Activated B cell treated with CpG ODN at 0.5 μM for 24 hours (primary cell): ENCODE measurements around the gene PSPN. TPM values are rescaled to one million over a fixed set of nuclear protein-coding genes. Genes with fewer than 3 reads are reported as not detected.
"Not testable (repeated sequence)": the region's sequence is repeated elsewhere in the genome, so short reads cannot be mapped to it uniquely, and the experiment has no call there.

Experiments used
- ATAC-seq: fragments of 200-7000 bp; cut with Tn5 transposase; one replicate; pipeline ENCODE4 v1.10.0; 2021; ENCODE audit warnings: low read depth, mild to moderate bottlenecking, moderate library complexity
- CTCF ChIA-PET: fragments of 350-600 bp; sonication (Branson Sonifier 250); formaldehyde crosslinking; loops from one replicate; lab custom pipeline; 2021; ENCODE audit warnings: antibody characterized with exemption; lab: Charles Lee
- POLR2A ChIA-PET: fragments of 350-600 bp; sonication (Branson Sonifier 250); formaldehyde crosslinking; loops from one replicate; lab custom pipeline; 2021; ENCODE audit warnings: antibody characterized with exemption; lab: Charles Lee
- DNase-seq: peaks from one replicate; pipeline ENCODE4 v3.0.0; 2022
- H3K27ac Mint-ChIP-seq: one replicate; pipeline ENCODE4 v1.8.0; 2020; ENCODE audit warnings: mixed read lengths
- H3K27me3 Mint-ChIP-seq: one replicate; pipeline ENCODE4 v1.8.0; 2021; ENCODE audit warnings: mixed read lengths
- H3K36me3 Mint-ChIP-seq: one replicate; pipeline ENCODE4 v1.8.0; 2021; ENCODE audit warnings: low read depth, mixed read lengths
- H3K4me1 Mint-ChIP-seq: one replicate; pipeline ENCODE4 v1.8.0; 2021; ENCODE audit warnings: mixed read lengths
- H3K4me3 Mint-ChIP-seq: one replicate; pipeline ENCODE4 v1.8.0; 2020; ENCODE audit warnings: mild to moderate bottlenecking, mixed read lengths
- H3K9me3 Mint-ChIP-seq: one replicate; pipeline ENCODE4 v1.8.0; 2020; ENCODE audit warnings: mixed read lengths
- intact Hi-C: fragments of 100-400 bp; cut with micrococcal nuclease; formaldehyde crosslinking; loops from one replicate; pipeline ENCODE4 v1.15.1; 2024
- total RNA-seq: library from RNA; stranded (reverse); gene quantifications from 2 replicates; pipeline ENCODE4 v1.2.3, GENCODE V29; 2022
- TF ChIP-seq, protein P1 (sequence below): fragments of 200-600 bp; IDR thresholded peaks from one replicate; pipeline ENCODE4 v1.8.0; 2022; ENCODE audit warnings: antibody characterized with exemption, mild to moderate bottlenecking

PSPN gene
- total RNA-seq, 1 donor from 2014 or later, result 2.4 TPM

DNA sequence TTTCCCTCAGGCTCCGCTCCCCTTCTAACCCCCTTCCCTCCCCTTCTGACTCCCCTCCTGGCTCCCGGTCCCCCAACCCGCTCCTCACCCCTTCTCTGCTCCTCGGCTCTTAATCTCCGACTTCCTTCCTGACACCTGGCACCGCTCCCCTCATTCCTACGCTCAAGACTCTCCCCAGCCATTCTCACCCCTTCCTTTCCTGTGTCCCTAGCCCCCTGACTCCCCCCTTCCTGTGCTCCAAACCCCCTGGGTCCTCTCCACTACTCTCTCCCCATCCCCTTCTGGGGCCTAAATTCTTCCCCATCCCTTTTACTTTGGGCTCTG is 13.7 kb downstream of the PSPN start:
- ChIA-PET CTCF (interaction anchor here (1.7 kb wide), 1 partner anchor 10 kb away, joined by 5 read pairs; the partner anchor contains the start of gene ALKBH7), POLR2A (interaction anchor here (1.5 to 3.4 kb wide), 2 partner anchors 11 to 120 kb away, joined by 4 to 47 read pairs; partner anchors contain the start of genes ALKBH7 and DENND1C)
- Mint-ChIP-seq H3K4me1 (peaks cover 11% of the 10 kb centered on the region), H3K27me3 (no peaks in the 10 kb centered on the region), H3K9me3 (no peaks in the 10 kb centered on the region), H3K4me3 (peak overlapping the region; percentile 87), H3K27ac (peak overlapping the region; percentile 78), H3K36me3 (peaks cover 31% of the 10 kb centered on the region)
- TF ChIP-seq, protein P1, sequence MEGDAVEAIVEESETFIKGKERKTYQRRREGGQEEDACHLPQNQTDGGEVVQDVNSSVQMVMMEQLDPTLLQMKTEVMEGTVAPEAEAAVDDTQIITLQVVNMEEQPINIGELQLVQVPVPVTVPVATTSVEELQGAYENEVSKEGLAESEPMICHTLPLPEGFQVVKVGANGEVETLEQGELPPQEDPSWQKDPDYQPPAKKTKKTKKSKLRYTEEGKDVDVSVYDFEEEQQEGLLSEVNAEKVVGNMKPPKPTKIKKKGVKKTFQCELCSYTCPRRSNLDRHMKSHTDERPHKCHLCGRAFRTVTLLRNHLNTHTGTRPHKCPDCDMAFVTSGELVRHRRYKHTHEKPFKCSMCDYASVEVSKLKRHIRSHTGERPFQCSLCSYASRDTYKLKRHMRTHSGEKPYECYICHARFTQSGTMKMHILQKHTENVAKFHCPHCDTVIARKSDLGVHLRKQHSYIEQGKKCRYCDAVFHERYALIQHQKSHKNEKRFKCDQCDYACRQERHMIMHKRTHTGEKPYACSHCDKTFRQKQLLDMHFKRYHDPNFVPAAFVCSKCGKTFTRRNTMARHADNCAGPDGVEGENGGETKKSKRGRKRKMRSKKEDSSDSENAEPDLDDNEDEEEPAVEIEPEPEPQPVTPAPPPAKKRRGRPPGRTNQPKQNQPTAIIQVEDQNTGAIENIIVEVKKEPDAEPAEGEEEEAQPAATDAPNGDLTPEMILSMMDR, result no peak
- DNase-seq (no peak), ATAC-seq (no peak)
- intact Hi-C loops, result loop anchor here (5.0 kb wide), 2 partner anchors 80 to 225 kb away; no protein-coding TSS in a partner anchor

DNA sequence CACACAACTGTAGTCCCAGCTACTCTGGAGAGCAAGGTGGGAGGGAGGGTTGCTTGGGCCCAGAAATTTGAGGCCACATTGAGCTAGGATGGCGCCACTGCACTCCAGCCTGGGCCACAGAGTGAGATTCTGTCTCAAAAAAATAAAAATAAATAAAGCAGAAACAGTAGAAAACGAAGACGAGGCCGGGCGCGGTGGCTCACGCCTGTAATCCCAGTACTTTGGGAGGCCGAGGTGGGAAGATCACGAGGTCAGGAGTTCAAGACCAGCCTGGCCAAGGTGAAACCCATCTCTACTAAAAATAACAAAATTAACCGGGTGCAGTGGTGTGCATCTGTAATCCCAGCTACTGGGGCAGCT is 14.9 kb downstream of the PSPN start:
- not testable (repeated sequence) for DNase-seq, H3K9me3 Mint-ChIP-seq, ATAC-seq, H3K27me3 Mint-ChIP-seq
- Mint-ChIP-seq H3K36me3 (peaks cover 23% of the 10 kb centered on the region), H3K4me3 (peak overlapping the region; percentile 87), H3K4me1 (peaks cover 11% of the 10 kb centered on the region), H3K27ac (peak overlapping the region; percentile 82)
- ChIA-PET CTCF (interaction anchor here (1.3 to 1.7 kb wide), 2 partner anchors 11 to 142 kb away, joined by 3 to 5 read pairs; partner anchors contain the start of gene ALKBH7), POLR2A (interaction anchor here (0.6 to 3.4 kb wide), 10 partner anchors 9 to 582 kb away, joined by 3 to 47 read pairs (median 4); partner anchors contain the start of genes ALKBH7, DENND1C and KHSRP)
- intact Hi-C loops, result loop anchor here (1.0 to 5.0 kb wide), 6 partner anchors 12 to 501 kb away; partner anchors contain the start of gene GTF2F1

DNA sequence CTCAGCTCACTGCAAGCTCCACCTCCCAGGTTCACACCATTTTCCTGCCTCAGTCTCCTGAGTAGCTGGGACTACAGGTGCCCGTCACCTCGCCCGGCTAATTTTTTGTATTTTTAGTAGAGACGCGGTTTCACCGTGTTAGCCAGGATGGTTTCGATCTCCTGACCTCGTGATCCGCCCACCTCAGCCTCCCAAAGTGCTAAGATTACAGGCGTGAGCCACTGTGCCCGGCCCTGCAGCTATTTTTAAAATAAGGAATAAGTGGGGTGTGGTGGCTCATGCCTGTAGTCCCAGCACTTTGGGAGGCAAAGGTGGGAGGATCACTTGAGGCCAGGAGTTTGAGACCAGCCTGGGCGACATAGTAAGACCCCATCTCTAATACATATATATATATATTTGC is 15.3 kb downstream of the PSPN start:
- not testable (repeated sequence) for DNase-seq, H3K9me3 Mint-ChIP-seq, ATAC-seq, H3K27me3 Mint-ChIP-seq, H3K27ac Mint-ChIP-seq
- intact Hi-C loops, result loop anchor here (5.0 kb wide), 2 partner anchors 78 to 227 kb away; no protein-coding TSS in a partner anchor
- ChIA-PET CTCF (interaction anchor here (1.3 kb wide), 1 partner anchor 142 kb away, joined by 3 read pairs; no protein-coding TSS in a partner anchor), POLR2A (interaction anchor here (0.7 to 3.4 kb wide), 4 partner anchors 12 to 456 kb away, joined by 3 to 47 read pairs (median 6); partner anchors contain the start of genes ALKBH7 and KHSRP)
- Mint-ChIP-seq H3K4me3 (peak overlapping the region; percentile 58), H3K36me3 (peaks cover 20% of the 10 kb centered on the region), H3K4me1 (peaks cover 11% of the 10 kb centered on the region)

DNA sequence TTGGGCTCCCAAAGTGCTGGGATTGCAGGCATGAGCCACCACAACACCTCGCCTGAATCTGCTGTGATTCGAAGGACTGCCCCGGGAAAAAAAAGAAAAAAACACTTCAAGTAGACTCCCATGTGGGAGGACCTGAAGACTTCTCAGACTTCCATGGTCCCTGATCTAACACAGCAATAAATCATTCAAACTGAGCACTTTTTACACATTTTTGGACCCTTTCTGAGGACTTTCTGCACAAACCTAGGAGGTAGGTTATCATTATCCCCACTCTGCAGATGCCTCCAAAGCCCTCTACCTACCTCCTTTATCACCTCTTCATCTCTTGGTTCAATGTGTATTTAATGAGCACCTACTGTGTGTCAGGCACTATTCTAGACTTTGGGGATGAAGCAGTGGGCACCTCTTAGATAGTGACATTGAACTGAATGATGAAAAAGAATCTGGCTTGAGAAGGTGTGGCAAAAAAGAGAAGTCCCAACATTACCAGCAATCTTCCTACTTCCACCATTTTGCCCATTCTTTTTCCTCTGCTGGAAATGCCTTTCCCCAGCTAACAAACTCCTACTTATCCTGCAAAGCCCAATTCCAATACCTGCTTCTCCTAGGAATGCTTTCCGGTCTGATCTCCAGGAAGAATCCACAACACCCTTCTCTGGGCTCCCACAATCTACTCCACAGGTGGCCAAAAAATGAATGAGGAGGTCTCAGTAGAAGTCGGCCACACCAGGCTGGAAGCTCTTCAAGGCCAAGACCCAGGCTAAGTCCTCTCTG is 16.0 kb downstream of the PSPN start:
- Mint-ChIP-seq H3K27me3 (no peaks in the 10 kb centered on the region), H3K9me3 (no peaks in the 10 kb centered on the region), H3K4me3 (no peak overlapping the region), H3K4me1 (peaks cover 11% of the 10 kb centered on the region), H3K36me3 (peaks cover 14% of the 10 kb centered on the region), H3K27ac (no peak overlapping the region)
- intact Hi-C loops, result loop anchor here (5.0 kb wide), 2 partner anchors 77 to 228 kb away; no protein-coding TSS in a partner anchor
- ATAC-seq (no peak), DNase-seq (no peak)
- CTCF ChIA-PET, result interaction anchor here (1.3 kb wide), 1 partner anchor 141 kb away, joined by 3 read pairs; no protein-coding TSS in a partner anchor
- POLR2A ChIA-PET, result no interaction called here
- TF ChIP-seq, protein P1, result no peak

DNA sequence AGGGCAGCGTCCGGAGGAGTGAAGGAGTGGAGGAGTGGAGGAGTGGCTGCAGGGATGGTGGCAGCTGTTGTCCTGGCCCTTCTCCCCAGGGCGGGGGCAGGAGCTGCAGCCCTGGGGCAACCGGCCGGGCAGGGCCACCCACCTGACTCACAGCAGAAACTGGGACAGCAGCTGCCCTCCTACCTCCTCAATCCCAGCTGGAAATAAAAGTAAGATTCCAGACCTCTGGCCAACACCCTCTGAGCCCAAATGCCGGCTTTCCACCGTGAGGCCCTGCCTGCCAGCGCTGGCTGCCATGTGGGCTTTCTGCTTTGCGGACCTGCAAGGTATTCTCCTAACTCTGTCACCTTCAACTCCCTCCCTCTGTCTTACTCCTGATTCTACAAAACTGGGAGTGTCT is 17.7 kb downstream of the PSPN start:
- no peak for ATAC-seq
- TF ChIP-seq, protein P1, result no peak
- H3K27ac Mint-ChIP-seq, result no peak overlapping the region
- no peak for DNase-seq
- CTCF ChIA-PET, result no interaction called here
- no peaks in the 10 kb centered on the region for H3K36me3 Mint-ChIP-seq
- no peaks in the 10 kb centered on the region for H3K27me3 Mint-ChIP-seq
- H3K4me3 Mint-ChIP-seq, result no peak overlapping the region
- intact Hi-C loops, result no loop called here
- H3K9me3 Mint-ChIP-seq, result no peaks in the 10 kb centered on the region
- POLR2A ChIA-PET, result no interaction called here
- peaks cover 11% of the 10 kb centered on the region for H3K4me1 Mint-ChIP-seq

DNA sequence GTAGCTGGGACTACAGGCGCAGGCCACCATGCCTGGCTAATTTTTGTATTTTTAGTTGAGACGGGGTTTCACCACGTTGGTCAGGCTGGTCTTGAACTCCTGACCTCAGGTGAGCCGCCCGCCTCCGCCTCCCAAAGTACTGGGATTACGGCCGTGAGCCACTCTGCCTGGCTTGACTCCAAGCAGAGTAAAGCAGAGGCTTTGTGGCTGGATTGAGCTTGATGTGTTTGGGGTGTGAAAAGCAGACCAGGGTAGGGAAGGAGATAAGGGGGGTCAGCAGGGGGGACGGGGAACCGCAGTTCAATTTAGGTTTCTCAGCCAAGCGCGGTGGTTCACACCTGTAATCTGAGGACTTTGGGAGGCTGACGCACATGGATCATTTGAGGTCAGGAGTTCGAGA is 18.6 kb downstream of the PSPN start:
- intact Hi-C loops, result no loop called here
- no peak overlapping the region for H3K4me3 Mint-ChIP-seq
- H3K27me3 Mint-ChIP-seq, result no peaks in the 10 kb centered on the region
- peaks cover under 1% of the 10 kb centered on the region for H3K9me3 Mint-ChIP-seq
- CTCF ChIA-PET, result no interaction called here
- no peak overlapping the region for H3K27ac Mint-ChIP-seq
- POLR2A ChIA-PET, result no interaction called here
- no peak for DNase-seq
- ATAC-seq, result no peak
- TF ChIP-seq, protein P1, result no peak
- H3K4me1 Mint-ChIP-seq, result peaks cover 4% of the 10 kb centered on the region
- no peaks in the 10 kb centered on the region for H3K36me3 Mint-ChIP-seq

DNA sequence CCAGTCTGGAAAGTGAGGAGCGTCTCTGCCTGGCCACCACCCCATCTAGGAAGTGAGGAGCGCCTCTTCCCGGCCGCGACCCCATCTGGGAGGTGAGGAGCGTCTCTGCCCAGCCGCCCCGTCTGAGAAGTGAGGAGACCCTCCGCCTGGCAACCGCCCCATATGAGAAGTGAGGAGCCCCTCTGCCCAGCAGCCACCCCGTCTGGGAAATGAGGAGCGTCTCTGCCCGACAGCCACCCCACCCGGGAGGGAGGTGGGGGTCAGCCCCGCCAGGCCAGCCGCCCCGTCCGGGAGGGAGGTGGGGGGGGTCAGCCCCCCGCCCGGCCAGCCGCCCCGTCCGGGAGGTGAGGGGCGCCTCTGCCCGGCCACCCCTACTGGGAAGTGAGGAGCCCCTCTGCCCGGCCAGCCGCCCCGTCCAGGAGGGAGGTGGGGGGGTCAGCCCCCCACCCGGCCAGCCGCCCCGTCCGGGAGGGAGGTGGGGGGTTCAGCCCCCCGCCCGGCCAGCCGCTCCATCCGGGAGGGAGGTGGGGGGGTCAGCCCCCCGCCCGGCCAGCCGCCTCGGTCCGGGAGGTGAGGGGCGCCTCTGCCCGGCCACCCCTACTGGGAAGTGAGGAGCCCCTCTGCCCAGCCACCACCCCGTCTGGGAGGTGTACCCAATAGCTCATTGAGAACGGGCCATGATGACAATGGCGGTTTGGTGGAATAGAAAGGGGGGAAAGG is 20.3 kb downstream of the PSPN start:
- H3K4me1 Mint-ChIP-seq, H3K36me3 Mint-ChIP-seq, POLR2A ChIA-PET, H3K27ac Mint-ChIP-seq, CTCF ChIA-PET, H3K4me3 Mint-ChIP-seq, DNase-seq, H3K27me3 Mint-ChIP-seq, H3K9me3 Mint-ChIP-seq, intact Hi-C loops, ATAC-seq: not testable (repeated sequence)
